SIG-M5 treated with dmso at 0.1 percent for 504 hours (cell line): ENCODE results near the gene DRG2.

Experiments used
- DNase-seq: peaks from one replicate; lab custom pipeline; 2025; ENCODE audit not compliant: unreplicated experiment; lab: John Stamatoyannopoulos, UW

Gene DRG2

DNA sequence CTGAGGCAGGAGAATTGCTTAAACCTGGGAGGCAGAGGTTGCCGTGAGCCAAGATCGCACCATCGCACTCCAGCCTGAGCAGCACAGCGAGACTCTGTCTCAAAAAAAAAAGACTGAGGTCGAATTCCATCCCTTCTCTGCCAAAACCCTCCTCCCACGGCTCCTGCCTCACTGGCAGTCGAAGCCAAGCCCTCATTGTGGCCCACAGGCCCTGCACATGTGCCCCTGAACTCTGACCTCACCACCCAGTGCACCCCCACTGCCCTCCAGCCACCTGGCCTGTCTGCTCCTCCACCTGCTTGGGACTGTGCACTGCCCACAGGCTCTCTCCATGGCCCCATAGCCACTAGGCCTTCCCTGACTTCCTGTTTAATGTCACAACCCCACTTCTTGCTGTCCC lies 27.8 kb downstream of the DRG2 start:
- DNase-seq, result no peak

GRCh38 chr17:18116078-18116477 lies 28.3 kb downstream of the DRG2 start:
- DNase-seq, result no peak

- DNase-seq, result no peak
These were observed 29.8 kb downstream of the DRG2 start for GRCh38 chr17:18117533-18117932.

DNA sequence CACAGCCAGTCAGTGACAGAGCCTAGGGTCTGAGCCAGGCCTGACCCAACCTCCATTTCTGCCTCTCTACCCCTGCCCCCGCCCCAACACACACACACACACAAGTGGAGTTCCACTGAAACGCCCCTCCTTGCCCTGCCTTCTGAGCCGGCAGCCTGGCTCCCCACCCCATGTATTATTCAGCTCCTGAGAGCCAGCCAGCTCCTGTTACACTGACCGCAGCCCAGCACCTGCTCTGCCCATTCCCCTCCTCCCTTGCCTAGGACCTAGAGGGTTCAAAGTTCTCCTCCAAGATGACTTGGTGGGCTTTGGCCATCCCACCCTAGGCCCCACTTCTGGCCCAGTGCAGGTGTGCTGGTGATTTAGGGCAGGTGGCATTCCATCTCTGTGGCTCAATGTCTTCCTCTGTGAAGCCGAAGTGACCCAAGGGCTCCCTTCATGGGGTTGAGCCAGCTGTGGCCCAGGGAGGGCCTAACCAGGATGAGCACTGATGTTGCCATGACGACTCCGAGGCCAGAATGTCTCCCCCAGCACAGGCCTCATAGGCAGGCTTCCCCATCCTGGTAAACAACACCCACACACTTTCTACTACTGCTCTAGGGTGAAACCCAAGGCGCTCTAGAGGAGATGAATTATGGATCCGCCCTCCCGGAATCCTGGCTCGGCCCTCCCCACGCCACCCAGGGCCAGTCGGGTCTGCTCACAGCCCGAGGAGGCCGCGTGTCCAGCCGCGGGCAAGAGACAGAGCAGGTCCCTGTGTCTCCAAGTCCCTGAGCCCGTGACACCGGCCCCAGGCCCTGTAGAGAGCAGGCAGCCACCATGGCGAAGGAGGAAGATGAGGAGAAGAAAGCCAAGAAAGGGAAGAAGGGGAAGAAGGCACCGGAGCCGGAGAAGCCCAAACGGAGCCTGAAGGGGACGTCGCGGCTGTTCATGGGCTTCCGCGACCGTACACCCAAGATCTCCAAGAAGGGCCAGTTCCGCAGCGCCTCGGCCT lies 30.5 kb downstream of the DRG2 start:
- DNase-seq, result no peak

DNA sequence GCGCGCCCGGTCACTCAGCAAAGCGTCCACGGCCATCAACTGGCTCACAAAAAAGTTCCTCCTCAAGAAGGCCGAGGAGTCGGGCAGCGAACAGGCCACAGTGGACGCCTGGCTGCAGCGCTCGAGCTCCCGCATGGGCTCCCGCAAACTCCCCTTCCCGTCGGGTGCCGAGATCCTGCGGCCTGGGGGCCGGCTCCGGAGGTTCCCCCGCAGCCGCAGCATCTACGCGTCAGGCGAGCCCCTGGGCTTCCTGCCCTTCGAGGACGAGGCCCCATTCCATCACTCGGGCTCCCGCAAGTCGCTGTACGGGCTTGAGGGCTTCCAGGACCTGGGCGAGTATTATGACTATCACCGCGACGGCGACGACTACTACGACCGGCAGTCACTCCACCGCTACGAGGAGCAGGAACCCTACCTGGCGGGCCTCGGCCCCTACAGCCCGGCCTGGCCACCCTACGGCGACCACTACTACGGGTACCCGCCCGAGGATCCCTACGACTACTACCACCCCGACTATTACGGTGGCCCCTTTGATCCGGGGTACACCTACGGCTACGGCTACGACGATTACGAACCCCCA lies 31.5 kb downstream of the DRG2 start:
- DNase-seq, result no peak

DNA sequence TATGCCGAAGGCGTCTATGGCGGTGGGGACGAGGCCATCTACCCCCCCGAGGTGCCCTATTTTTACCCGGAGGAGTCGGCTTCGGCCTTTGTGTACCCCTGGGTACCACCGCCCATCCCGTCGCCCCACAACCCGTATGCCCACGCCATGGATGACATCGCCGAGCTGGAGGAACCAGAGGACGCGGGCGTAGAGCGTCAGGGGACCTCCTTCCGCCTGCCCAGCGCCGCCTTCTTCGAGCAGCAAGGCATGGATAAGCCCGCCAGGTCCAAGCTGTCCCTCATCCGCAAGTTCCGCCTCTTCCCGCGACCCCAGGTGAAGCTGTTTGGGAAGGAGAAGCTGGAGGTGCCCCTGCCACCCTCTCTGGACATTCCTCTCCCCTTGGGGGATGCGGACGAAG lies 32.2 kb downstream of the DRG2 start:
- no peak for DNase-seq

- no peak for DNase-seq
These were observed 32.8 kb downstream of the DRG2 start for GRCh38 chr17:18120461-18121017.

DNA sequence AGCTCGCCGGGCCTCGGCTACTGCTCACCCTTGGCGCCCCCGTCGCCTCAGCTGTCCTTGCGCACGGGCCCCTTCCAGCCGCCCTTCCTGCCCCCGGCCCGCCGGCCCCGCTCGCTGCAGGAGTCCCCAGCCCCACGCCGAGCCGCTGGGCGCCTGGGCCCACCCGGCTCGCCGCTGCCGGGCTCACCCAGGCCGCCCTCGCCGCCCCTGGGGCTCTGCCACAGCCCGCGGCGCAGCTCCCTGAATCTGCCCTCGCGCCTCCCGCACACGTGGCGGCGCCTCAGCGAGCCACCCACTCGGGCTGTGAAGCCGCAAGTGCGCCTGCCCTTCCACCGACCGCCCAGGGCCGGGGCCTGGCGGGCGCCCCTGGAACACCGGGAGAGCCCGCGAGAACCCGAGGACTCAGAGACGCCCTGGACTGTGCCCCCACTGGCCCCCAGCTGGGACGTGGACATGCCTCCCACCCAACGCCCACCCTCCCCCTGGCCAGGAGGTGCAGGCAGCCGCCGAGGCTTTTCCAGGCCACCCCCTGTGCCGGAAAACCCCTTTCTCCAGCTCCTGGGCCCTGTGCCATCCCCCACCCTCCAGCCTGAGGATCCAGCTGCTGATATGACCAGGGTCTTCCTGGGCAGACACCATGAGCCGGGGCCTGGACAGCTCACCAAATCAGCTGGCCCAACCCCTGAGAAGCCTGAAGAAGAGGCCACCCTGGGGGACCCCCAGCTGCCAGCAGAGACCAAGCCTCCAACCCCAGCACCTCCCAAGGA lies 33.6 kb downstream of the DRG2 start:
- no peak for DNase-seq

DNA sequence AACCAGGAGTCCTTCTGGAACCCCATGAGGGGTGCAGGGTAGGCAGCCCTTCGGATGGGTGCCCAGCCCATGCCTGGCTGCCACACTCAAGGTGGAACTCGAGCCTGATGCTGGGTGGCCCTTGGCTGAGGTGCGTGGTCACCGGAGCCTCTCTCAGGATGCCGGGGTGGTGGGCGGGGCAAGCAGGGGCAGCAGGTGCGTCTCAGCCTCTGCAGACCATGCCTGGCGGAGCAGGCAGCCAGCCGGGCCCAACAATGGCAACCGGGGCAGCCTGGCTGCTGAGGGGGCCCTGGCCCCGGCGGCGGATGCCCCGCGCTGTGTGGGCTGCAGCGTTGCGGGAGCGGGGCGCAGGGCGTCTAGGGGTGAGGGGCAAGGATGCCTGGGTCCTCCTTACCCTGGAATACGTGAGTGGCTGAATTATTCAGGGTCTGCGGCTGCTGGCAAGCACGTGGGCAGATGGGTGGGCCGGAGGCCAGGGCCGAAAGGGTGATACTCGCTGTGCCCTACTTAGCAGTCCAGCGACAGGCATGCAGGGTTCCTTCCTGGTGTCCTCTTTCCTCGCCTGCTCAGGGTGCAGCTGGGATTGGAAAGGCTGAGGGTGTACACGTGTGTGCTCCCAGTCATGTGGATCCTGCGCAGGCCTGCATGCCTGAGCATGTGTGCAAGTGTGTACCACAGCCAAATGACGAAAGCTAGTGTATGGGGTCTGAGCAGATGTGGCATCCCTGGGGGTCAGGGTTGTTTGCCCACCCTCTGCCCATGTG lies 35.4 kb downstream of the DRG2 start:
- DNase-seq, result no peak

- no peak for DNase-seq
These were observed 36.8 kb downstream of the DRG2 start for GRCh38 chr17:18124345-18125126.

DNA sequence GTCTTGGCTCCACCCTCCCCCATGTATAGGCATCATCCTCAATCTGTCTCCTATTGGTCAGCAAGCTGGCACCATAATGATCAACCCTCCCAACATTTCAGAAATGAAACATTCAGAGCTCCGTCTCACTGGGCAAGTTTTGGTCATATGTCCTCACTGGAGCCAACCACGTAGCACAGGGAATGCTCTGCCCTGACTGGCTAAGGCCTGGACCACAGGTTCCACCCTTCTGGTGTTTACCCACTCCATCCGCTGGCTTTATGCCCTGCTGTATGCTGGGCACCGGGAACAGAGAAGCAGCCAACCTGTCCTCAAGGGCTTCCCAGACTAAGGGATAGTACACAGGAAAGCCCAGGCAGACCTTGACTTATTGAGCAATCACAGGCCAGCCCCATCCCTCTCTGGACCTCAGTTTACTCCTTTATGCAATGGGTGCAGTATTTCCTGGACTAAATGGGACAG lies 41.3 kb downstream of the DRG2 start:
- DNase-seq, result peak; percentile 40

- no peak for DNase-seq
These were observed 45.0 kb downstream of the DRG2 start for GRCh38 chr17:18132711-18133110.

DNA sequence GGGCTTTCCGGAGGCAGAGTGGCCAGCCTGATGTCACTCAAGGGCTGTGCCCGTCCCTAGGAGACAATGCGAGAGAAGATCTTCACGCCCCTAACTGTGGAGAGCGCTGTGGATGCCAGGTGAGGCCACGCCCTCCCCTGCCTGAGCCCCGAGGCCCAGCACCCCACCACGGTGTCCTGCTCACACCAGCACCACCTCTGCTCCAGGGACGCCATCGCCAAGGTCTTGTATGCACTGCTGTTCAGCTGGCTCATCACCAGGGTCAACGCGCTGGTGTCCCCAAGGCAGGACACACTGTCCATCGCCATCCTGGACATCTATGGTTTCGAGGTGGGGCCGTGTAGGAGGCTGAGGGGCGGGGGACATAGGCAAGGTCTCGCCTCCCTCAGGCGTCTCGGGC lies 48.6 kb downstream of the DRG2 start:
- DNase-seq, result no peak

DNA sequence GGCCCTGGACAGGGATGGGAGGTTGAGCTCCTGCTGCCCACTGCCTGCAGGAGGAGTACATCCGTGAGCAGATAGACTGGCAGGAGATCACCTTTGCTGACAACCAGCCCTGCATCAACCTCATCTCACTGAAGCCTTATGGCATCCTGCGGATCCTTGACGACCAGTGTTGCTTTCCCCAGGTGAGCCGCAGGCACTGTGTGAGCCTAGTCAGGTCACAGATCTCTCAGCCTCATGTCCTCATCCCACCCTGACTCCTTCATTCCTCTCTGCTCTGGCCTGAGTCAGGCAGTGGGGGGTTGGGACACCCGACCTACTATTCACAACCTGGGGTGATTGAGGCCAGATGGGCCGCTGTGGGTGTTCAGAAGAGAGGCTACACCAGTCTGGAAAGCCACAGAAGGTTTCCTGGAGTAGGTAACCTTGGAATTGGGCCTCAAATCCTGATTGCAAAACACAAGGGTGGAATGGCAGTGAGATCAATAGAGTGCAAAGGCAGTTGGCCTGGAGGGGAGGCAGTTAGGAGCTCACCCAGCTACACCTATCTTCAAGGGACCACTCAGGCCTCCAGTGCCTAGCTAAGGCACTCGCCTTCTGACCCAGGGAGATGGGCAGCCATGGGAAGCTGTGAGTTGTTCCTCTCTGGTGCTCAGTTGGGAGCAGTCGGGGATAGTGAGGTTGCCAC lies 50.5 kb downstream of the DRG2 start:
- DNase-seq, result no peak

DNA sequence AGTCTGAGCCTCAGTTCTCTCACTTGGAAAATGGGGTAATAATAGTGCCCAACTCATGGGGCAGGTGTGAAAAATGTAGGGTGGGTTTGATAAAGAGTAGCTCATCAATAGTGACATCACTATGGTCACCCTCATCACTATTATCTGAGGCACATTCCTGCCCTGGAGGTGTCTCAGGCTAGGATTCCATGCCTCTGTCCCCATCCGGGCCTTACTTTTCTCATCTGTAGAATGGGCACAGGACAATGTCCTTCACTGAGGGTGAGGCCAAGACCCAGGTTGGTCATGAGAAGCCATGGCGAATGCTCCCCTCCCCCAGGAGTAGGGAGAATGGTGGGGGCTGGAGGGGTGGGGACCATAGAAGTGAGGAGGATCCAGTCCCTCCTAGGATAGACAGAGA lies 51.3 kb downstream of the DRG2 start:
- DNase-seq, result no peak

GRCh38 chr17:18139498-18139897 lies 51.8 kb downstream of the DRG2 start:
- DNase-seq, result no peak

DNA sequence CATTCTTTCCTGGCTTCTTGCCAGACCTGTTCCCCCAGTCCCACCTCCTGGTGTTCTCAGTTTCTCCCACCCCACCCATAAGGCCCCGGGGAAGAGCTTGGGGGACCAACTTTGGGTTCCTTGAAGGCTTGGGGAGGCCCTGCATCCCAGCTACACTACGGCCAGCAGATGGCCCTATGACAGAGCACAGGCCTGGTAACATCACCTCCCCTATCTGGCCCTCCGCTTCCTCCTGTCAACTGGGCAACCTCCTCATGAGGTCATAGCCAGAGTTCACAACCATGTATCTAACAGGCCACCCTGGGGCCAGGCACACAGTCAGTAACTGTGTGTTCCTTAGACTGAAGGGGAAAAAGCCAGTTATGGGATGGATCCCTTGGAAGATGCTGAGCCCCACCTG lies 52.2 kb downstream of the DRG2 start:
- DNase-seq, result no peak

DNA sequence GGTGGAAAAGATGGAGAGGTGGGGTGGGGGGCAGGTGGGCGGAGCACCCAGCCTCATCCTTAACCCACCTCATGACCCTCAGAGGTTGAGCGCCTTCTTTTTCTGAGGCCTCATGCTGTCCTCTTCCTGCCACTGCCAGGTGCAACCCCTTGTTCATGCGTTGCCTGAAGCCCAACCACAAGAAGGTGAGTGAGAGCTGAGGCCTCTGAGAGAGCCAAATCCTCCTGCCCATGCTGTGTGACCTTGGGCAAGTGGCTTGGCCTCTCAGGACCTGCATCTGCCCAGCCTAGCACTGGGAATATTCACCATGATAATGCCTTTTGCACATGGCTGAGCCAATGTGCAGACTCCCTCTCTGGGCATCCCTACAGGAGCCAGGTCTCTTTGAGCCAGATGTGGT lies 52.9 kb downstream of the DRG2 start:
- DNase-seq, result no peak

- peak; percentile 66 for DNase-seq
These were observed 53.6 kb downstream of the DRG2 start for GRCh38 chr17:18141210-18141803.
